Islet of Langerhans (tissue), 1 donor: ENCODE data around the gene NOL7.

Source experiments
- FAIRE-seq: peaks from one replicate; lab custom pipeline; 2011; peaks lifted over from hg19 to GRCh38; lab: Jason Lieb, UNC

Gene NOL7

DNA sequence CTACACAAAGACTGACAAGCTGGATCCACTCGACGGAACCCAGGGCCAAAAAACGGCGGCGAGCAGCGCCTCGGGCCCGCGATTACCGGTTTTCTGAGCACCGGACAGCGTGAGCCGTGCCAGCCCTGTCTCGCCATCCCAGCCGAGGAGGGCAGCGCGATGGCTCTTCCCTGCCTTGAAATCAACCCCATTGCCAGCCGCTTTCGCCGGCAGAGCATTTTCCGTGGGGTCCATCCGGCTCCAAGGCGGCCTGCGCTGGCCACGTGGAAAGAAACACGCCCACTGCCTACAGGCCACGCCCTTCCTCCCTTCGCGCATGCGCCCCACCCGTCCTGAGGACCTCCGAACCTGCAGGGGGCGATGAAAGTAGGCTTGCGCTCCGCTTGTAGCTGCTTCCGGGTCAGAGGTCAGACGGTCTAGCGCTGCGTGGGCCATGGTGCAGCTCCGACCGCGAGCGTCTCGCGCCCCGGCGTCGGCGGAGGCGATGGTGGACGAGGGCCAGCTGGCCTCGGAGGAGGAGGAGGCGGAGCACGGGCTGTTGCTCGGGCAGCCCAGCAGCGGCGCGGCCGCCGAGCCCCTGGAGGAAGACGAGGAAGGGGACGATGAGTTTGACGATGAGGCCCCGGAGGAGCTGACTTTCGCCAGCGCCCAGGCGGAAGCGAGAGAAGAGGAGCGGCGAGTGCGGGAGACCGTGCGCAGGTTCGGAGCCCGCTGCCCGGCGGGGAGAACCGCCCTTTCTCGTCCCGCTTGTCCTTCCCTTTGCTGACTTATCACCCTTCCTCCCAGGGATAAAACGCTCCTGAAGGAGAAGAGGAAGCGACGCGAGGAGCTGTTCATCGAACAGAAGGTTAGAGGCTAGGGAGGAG, at the start of gene NOL7:
TSS of gene NOL7 (plus strand) at position 410 of the 866 bp plus-strand sequence. CDS start at position 434, 24 bp downstream.
- FAIRE-seq: no peak

GRCh38 chr6:13565921-13566320, 49.2 kb upstream of the NOL7 start:
- FAIRE-seq: no peak

DNA sequence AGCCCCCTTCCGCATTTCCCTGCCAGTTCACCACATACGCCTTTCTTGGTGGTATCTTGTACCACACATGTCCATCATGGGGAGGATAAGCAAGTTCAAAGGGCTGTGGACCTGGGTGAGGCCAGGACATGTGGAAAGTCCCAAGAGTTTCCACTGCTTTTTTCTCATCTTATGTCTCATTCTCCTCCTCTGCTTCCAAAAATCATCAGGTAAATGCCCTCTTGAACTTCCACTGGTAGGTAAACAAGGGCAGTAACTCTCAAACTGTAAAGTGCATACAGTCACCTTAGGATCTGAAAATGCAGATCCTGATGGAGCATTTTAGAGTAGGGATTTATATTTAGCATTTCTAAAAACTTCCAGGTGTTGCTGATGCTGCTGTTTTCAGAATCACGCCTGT, 48.6 kb upstream of the NOL7 start:
- FAIRE-seq: no peak

DNA sequence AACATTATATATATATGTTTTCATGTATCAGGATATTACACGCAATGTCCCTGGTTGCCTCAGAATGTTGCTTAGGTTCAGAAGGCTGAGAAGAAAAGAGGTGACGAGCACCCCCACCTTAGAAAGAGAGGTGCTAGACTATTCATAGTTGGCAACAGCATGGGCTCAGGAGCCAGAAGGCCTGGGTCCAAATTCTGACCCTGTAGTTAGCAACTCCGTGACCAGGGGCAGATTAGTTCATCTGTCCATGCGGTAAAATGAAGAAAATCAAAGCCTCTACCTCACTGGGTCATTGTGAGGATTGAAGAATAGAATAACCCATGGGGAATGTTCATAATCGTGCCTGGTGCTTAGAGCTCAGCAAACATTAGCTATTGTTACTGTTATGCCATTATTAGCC, 46.2 kb upstream of the NOL7 start:
- no peak for FAIRE-seq

GRCh38 chr6:13572240-13572639, 42.9 kb upstream of the NOL7 start:
- no peak for FAIRE-seq

GRCh38 chr6:13572951-13573654, 42.0 kb upstream of the NOL7 start:
- FAIRE-seq: no peak

- no peak for FAIRE-seq
Observed at GRCh38 chr6:13573669-13574110, 41.4 kb upstream of the NOL7 start.

DNA sequence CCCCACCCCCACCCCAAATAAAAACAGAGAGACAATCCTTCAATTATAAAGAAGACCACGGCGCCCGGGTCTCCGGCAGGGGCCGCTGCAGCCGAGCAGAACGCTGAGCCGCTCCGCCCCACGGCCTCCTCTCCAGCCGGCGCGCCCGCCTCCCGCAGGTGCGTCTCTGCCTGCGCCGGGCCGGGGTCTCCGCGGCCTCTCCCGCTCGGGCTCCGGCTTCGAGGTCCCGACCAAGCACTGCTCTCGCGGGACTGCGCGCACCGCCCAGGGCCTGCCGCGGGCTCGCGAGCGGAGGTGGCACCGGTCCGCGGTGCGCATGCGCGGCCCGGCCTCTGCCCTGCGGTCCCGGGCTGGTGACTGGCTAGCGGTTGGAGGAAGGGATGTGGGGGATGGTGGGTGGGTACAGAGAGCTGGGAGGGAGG, 41.0 kb upstream of the NOL7 start:
- FAIRE-seq: no peak

DNA sequence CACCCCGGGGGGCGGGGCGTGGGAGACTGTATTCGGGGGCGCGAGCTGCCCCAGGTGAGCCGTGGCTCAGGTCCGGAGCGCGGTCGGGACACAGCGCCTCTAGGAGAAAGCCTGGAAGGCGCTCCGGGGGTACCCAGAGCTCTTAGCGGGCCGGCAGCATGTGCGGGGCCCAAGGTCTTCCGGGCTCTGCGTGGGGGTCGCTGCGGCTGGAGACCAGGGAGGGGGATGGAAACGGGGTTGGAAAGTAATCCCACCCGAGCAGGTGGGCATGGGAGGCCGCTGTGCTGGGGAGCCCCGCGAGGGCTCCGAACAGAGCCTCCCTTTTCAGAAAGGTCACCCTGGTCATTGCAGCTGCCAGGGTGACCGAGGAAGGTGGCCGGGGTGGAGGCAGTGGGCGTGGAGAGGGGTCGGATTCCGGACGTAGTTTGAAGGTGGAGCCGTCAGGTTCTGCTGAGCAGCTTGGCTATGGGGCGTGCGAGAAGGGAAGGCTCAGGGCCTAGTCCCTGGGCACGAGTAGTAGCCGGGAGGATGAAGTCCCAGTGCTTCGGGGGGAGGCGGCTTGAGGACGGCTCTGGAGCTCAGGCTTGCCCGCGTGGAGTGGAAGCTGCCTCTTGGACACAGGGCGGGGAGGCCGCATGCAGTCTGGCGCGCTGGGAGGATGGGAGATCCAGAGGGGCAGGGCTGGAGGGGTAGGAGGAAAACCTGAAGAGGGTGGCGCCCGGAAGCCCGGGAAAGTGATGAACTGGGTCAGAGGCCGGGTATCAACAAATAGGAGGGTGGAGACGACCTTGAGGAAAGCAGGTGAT, 40.4 kb upstream of the NOL7 start, which contains the start of gene SIRT5:
TSS of gene SIRT5 (plus strand) at position 31 of the 806 bp plus-strand sequence. CDS start 9,510 bp downstream, outside the sequence.
- FAIRE-seq: no peak

DNA sequence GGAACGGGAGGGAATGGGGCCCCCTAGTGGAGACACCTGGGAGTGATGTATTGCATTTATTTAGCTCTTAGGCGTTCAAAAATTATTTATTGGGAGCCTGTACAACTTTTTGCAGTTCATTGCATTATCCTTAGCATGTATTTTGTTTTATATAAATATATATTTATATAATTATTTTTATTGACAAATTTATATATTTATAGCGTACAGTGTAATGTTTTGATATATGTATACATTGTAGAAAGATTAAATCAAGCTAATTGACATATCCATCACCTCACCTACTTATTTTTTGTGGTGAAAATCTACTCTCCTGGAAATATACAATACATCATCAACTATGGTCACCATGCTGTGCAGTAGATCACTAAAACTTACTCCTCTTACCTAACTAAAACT, 39.8 kb upstream of the NOL7 start:
- peak; percentile 17 for FAIRE-seq

DNA sequence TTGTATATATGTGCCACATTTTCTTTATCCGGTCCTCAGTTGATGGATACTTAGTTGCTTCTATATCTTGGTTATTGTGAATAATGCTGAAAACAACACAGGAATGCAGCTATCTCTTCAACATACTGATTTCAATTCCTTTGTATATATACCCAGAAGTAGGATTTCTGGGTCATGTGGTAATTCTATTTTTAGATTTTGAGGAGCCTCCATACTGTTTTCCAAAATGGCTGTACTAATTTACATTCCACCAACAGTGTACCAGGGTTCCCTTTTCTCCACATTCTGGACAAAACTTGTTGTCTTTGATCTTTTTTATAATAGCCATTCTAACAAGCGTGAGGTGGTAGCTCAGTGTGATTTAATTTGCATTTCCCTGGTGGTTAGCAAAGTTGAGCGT, 39.1 kb upstream of the NOL7 start:
- no peak for FAIRE-seq

DNA sequence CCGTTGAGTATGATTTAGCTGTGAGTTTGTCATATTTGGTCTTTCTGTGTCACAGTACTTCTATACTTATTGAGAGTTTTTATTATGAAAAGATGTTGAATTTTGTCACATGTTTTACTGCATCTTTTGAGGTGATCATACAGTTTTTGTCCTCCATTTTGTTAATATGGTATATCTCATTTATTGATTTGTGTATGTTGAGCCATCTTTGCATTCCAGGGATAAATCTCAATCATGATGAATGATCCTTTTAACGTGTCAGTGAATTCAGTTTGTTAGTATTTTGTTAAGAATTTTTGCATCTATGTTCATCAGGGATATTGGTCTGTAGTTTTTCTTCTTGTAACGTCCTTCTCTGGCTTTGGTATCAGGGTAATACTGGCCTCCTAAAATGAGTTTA, 37.2 kb upstream of the NOL7 start:
- FAIRE-seq: no peak

DNA sequence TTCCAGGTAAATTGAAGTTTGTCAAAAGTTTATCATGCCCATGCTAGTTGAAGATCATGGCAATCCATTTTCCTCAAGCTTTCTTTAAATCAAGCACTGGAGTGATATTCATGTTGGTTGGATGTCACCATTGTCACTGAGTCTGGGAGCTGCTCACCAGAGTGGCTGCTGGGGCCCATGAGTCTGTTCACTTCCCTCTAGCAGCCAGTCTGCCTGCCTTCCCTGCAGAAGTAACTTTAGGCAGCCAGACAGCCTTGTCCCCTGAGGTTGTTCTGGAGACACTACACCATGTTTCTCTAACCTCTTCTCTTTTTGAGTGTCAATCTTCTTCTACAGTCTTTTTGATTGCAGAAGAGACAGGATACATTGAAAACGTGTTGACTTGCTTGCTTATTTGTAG, 35.2 kb upstream of the NOL7 start:
- no peak for FAIRE-seq

DNA sequence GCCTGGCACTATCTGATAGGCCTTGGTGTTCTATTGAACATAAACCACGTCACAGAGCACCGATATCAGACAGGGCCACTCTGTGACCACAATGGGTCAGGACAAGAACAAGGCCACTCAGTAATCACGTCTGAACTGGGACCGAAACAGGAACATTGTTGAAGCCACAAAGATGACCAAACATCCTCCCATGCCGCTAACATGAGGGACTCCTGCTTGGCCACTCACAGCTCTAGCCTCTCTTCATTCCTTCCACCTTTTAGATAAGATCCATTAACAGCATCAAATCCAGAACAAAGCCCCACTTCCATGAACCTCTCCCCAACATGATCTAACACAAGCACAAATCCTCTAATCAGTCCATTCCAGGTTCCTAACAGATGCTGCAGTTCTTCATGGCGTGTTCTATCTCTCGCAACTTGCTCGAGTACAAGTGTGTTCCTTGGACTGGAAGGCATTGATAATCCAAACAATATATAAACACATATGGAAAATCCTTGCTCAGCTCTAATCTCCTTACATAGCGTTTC, 33.4 kb upstream of the NOL7 start:
- no peak for FAIRE-seq

- FAIRE-seq: no peak
Observed at GRCh38 chr6:13586603-13587542, 28.3 kb upstream of the NOL7 start.

- FAIRE-seq: no peak
Observed at GRCh38 chr6:13589801-13590200, 25.3 kb upstream of the NOL7 start.

- FAIRE-seq: no peak
Observed at GRCh38 chr6:13590574-13591153, 24.5 kb upstream of the NOL7 start.

- no peak for FAIRE-seq
Observed at GRCh38 chr6:13591205-13591921, 23.8 kb upstream of the NOL7 start.

- FAIRE-seq: no peak
Observed at GRCh38 chr6:13593103-13593502, 22.0 kb upstream of the NOL7 start.

DNA sequence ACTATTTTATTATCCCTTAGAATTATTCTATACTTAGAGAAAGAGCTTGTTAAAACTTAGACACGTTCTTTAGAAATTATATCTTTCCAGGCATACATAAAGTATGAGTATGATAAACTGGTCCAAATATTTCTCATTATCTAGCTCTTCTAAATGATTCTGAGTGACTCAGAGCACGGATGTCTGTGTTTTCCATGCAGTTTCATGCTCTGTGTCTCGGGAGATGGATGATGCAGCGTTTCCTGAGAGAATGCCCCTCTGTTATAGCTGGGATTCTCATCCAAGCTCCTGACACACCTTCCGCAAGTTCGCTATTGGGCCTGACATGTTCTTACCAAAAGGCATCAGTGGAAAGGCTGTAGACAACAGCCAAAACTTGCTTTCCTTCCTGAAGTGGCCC, 21.4 kb upstream of the NOL7 start:
- FAIRE-seq: no peak
